G401 (cell line): ENCODE results near the gene FGD6. TPM values are rescaled to one million over a fixed set of nuclear protein-coding genes. Genes with fewer than 3 reads are reported as not detected.
"Not testable (repeated sequence)": the region's sequence is repeated elsewhere in the genome, so short reads cannot be mapped to it uniquely, and the experiment has no call there.

ENCODE experiments used
- DNase-seq: peaks from one replicate; pipeline ENCODE4 v3.0.0-alpha.2; 2015; ENCODE audit warnings: low spot score
- in situ Hi-C: cut with HindIII; loops from 2 replicates; pipeline ENCODE4 v1.10.0; 2016; ENCODE audit warnings: low sequenced_read_pairs, mixed read lengths
- total RNA-seq: library from RNA; depleted of rRNA; stranded (reverse); fragments of >200 nt; shearing (Covaris generic); gene quantifications from 2 replicates; pipeline ENCODE4 v1.2.3, GENCODE V29; 2014

The FGD6 gene
- total RNA-seq, 1 experiment from 2014 or later: 3.9 TPM

DNA sequence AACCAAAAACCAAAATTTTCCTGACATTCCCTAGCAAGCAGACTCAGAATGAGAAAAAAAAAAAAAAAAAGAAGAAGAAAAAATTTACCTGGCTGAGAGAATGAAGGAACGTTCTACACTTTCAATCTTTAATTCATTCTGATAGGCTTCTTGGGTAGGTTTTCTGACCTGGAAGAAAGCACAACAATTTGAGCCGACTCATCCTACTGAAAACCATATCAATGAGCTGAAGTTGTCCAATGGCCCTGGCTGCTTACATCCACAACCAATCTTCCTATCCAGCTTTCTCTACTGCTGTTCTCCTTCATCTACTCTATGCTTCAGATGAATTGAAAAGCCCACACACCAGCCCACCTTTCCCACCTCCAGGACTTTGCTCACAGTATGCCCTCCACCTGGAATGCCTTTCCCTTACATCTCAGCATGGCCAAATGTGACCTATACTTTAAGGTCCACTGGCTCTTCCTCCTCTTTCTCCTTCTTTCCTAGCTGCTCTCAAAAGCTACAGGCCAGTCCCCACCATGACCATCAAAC, 112.3 kb downstream of the FGD6 start:
- in situ Hi-C loops: no loop called here
- no peak for DNase-seq

DNA sequence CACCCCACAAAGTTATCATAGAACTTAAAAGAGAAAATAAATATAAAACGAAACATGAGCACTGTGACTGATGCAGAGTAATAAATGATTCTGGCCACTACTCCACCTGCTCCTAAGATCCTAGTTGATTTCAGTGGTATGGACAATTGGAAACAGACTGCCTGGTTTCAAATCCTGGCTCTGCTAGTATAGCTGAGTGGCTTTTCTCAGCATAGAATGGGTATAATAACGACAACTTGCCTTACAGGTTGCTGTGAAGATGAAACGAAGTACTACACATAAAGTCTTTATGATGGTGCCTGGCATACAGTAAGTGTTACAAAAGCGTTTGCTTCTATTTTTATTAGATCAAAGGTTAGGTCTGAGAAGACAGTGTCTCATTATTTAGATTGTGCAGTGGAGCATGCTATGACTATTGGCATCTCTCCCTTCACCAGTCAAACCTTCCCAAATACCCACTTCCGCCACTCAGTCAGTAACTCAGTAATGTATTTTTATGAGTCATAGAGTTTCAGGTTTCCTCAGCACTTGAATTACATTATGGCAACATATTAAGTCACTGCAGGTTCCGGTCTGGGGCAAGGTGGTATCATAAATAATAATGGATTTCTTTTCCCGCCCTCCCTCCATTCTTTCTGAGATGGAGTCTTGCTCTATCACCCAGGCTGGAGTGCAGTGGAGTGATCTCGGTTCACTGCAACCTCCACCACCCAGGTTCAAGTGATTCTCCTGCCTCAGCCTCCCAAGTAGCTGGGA, 114.2 kb downstream of the FGD6 start:
- no peak for DNase-seq
- in situ Hi-C loops: no loop called here

GRCh38 chr12:95101957-95102356, 115.3 kb downstream of the FGD6 start:
- in situ Hi-C loops, DNase-seq: not testable (repeated sequence)

DNA sequence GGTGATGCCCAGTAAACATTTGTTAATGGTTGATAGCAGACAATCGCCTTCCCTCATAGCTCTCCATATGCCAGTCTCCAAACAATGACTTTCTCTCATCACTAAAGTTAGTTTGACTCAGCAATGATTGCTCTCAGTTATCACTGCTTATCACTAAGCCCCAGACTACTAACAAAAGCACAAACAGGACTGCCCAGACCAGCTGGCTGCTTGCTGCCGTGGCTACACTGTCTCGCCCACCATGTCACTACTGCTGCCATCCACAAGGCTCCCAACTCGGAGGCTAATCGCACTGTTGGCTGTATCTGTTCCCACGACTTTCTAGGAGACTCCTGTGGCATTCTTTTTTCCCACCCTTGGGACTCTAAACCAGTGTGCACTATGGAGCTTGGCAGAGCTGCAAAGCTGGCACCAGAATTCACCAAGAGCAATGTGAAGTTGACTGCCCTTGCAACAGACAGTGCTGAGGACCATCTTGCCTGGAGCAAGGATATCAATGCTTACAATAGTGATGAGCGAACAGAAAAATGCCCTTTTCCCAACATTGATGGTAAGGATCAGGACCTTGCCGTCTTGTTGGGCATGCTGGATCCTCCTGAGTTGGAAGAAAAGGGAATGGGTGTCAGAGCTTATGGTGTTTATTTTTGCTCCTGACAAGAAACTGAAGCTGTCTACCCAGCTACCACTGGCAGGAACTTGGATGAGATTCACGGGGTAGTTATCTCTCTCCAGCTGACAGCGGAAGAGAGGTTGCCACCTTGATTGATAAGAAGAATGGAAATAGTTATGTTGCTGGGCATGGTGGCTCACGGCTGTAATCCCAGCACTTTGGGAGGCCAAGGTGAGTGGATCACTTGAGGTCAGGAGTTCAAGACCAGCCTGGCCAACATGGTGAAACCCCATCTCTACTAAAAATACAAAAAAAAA, 116.7 kb downstream of the FGD6 start:
- peak; percentile 21 for DNase-seq
- in situ Hi-C loops: no loop called here

- DNase-seq: no peak
- in situ Hi-C loops: no loop called here
Observed at GRCh38 chr12:95099270-95099790, 117.9 kb downstream of the FGD6 start.

DNA sequence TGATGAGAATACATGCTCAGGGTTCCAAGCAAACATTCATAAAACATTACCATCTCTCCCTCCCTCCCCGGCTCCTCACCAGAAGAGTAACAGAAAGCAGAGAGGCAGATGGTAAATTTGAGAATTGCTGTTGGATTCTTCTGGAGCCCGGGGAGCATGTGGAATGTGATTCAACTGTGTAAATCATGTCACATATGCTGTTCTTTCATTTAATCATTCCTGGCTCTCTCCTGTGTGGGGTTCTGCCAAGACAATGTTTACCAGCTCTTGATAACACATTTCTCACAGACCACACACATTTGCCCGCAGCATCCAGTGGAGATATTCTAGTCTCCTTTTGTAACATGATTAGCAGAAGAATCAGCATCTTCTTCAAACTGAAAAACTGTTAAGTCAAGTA, 120.4 kb downstream of the FGD6 start:
- in situ Hi-C loops: no loop called here
- peak; percentile 98 for DNase-seq

- in situ Hi-C loops: no loop called here
- no peak for DNase-seq
Observed at GRCh38 chr12:95096378-95096777, 120.9 kb downstream of the FGD6 start.

- in situ Hi-C loops: not testable (repeated sequence)
Observed at GRCh38 chr12:95095866-95096265, 121.4 kb downstream of the FGD6 start.

DNA sequence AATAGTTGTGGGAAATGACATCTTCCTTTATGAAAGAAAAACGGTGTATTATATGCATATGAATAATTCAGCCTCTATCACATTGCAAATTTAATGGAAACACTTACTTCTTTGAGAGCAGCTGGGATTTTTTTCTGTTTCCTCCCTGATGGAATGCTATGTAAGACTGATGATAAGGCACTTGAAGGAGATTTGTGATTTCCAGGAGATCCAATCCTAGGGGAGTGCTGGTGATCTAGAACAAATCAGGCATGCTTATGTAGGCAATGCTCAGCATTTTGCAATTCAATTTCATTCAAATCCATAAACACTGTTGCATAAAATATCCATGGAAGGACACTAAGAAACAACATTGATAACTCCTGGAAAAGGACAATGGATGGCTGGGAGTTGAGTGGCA, 127.8 kb downstream of the FGD6 start:
- DNase-seq: no peak
- in situ Hi-C loops: no loop called here

More at GRCh38 chr12:95095866-95096265, 121.4 kb downstream of the FGD6 start:
- DNase-seq: not testable (repeated sequence)

DNA sequence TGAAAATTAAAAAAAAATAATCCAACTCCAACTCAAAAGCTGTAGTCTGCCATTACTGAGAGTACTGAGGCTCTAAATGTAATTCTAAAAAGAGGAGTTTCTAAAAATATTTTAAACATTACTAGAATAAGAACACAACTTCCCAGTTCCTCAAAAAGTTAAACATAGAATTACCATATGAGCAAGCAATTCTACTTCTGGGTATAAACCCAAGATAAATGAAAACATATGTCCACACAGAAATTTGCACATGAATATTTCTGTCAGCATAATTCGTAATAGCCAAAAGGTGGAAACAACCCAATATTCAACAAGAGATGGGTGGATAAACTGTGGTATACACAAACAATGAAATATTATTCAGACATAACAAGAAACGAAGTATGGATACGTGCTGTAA, 128.9 kb downstream of the FGD6 start:
- DNase-seq: no peak
- in situ Hi-C loops: no loop called here

DNA sequence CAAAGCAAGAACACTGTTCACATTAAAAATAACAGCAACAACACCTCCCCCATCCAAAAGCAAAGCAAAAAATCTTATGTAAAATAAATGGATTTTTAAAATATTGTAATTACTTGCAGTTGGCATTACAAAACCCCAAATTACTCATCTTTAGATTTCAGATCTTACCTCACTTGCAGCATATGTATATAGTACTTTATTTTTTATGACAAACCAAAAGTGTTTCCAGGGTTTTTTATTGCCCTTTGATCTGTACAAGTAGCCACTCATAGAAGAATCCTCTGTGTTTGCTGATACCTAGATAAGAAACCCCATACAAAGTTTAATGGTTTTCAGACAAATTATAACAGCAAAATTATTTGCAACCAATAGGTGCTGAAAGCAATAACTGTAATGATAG, 131.7 kb downstream of the FGD6 start:
- in situ Hi-C loops: no loop called here
- no peak for DNase-seq

- DNase-seq: peak; percentile 71
- in situ Hi-C loops: no loop called here
Observed at GRCh38 chr12:95083938-95084337, 133.3 kb downstream of the FGD6 start.

- in situ Hi-C loops: no loop called here
- DNase-seq: no peak
Observed at GRCh38 chr12:95083471-95083870, 133.8 kb downstream of the FGD6 start.

GRCh38 chr12:95077341-95077740, 139.9 kb downstream of the FGD6 start:
- no peak for DNase-seq
- in situ Hi-C loops: no loop called here

DNA sequence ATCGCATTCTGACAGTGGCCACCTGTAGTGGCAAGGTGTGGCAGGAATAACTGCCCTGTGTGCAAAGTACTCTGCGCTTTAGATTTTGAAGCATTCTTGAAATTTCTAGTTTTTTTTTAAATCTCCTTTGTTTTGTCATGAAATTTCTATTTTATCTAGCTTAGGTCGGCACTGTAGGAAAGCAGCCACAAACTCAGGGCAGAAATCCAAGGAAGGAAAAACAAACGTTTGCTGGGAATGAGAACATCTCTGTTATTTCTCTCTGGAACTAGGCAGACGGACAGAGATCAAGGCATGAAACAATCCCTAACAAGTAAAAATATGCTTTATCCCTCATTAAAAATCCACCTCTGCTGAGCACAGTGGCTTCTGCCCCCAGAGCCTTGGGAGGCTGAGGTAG, 142.5 kb downstream of the FGD6 start:
- in situ Hi-C loops: no loop called here
- DNase-seq: no peak

GRCh38 chr12:95073698-95074520, 143.4 kb downstream of the FGD6 start:
- in situ Hi-C loops: no loop called here
- no peak for DNase-seq

- peak; percentile 94 for DNase-seq
- in situ Hi-C loops: no loop called here
Observed at GRCh38 chr12:95072900-95073697, 144.2 kb downstream of the FGD6 start, which contains the start of gene NR2C1. Gene NR2C1, minus strand, starts transcription at chr12:95073618. Its CDS starts 6,234 bp downstream, at chr12:95067384.

DNA sequence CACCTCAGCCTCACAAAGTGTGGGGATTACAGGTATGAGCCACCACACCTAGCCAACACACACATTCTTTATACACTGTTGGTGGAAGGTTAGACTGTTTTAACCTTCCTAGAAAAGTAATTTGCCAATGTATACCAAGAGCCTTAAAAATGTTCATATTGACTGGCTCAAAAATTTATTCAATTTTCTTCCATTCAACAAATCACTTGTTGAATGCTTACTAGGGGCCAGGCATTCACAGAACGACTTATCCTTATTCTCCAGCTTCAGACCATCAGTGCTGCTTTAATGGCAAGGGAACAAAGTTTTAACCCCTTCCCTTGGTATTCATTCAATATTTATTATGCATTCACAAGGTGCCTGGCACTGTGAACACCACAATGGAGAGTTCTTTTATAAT, 146.9 kb downstream of the FGD6 start:
- in situ Hi-C loops: no loop called here
- no peak for DNase-seq
